Measurements from ENCODE around the gene PANK1.

Gene PANK1

DNA sequence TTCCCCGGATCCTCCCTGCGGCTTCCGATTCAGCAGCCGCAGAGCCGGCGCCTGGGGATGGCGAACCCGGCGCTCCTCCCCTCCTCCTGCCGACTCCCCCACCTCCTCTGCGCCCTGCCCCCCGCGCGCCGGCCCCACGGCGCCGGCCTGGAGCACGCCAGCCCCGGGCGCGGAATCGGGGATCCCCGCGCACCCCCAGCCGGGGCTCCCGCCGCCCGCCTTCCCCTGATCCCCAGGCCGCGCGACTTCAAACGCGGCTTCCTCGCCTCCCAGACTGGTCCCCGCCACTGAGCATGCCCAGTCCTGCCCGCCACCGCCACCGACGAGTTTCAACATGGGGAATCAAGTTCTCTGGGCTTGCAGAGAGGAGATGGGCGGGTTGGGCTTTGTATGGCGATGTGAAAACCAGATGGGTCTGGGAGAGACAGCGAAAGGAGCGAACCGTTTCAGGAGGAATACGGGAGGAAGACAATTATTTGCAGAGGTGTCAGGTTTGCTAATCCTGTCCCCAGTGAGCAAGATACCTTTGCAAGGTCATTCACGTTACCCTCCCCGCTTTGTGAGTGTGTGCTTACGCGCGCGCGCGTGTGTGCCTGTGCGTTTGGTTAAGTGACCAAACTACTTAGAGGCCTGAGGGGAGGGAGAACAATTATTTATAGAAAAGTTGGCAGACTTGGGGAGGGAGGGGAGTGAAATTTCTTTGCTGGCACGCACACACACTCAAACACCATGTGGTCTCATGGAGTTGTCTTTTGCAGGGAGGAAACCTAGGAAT, at the start of gene PANK1:
Gene PANK1, minus strand, starts transcription at position 276 of the 775 bp plus-strand sequence. CDS start 351 bp downstream, outside the sequence.
- TF ChIP-seq POLR2A (IDR thresholded peaks at IDR 0.05; ENCODE audit: low read length) (peak; percentile 59), GATA1 (IDR thresholded peaks at IDR 0.05; ENCODE audit: low read depth, low read length) (no peak)
- peak; percentile 78 to 79 for DNase-seq

GRCh38 chr10:89693176-89693575, 48.1 kb upstream of the PANK1 start:
- TF ChIP-seq GATA1 (IDR thresholded peaks at IDR 0.05; ENCODE audit: low read depth, low read length): no peak
- no peak for TF ChIP-seq POLR2A (IDR thresholded peaks at IDR 0.05; ENCODE audit: low read length)
- DNase-seq: no peak

- DNase-seq: no peak
- no peak for TF ChIP-seq GATA1 (IDR thresholded peaks at IDR 0.05; ENCODE audit: low read depth, low read length)
- TF ChIP-seq POLR2A (IDR thresholded peaks at IDR 0.05; ENCODE audit: low read length): no peak
Observed at GRCh38 chr10:89692416-89692815, 47.4 kb upstream of the PANK1 start.

- DNase-seq: no peak
- no peak for TF ChIP-seq POLR2A (IDR thresholded peaks at IDR 0.05; ENCODE audit: low read length)
- TF ChIP-seq GATA1 (IDR thresholded peaks at IDR 0.05; ENCODE audit: low read depth, low read length): no peak
Observed at GRCh38 chr10:89690027-89690426, 45.0 kb upstream of the PANK1 start.

DNA sequence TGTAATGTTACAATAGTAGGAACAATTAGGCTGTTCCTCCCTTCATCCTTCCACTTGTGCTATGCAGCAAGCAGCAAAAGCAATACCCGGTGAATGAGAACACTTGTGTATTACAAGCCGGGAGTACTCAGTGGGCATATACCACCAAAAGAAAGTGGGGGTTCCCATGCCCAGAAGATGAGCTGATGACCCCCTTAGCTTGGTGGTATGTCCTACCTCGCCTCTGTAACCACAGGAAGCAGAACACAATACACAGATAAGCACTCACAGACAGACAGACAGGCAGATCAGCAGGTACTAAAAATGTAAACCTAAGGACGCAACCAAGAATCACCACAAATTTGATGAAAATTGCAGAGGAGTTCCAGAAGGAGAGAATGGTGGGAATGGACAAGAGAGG, 40.9 kb upstream of the PANK1 start:
- DNase-seq: no peak
- TF ChIP-seq POLR2A (IDR thresholded peaks at IDR 0.05; ENCODE audit: low read length) (no peak), GATA1 (IDR thresholded peaks at IDR 0.05; ENCODE audit: low read depth, low read length) (no peak)

GRCh38 chr10:89684604-89685003, 39.6 kb upstream of the PANK1 start:
- DNase-seq: no peak
- TF ChIP-seq GATA1 (IDR thresholded peaks at IDR 0.05; ENCODE audit: low read depth, low read length) (no peak), POLR2A (IDR thresholded peaks at IDR 0.05; ENCODE audit: low read length) (no peak)

- DNase-seq: no peak
- TF ChIP-seq GATA1 (IDR thresholded peaks at IDR 0.05; ENCODE audit: low read depth, low read length) (no peak), POLR2A (IDR thresholded peaks at IDR 0.05; ENCODE audit: low read length) (no peak)
Observed at GRCh38 chr10:89683883-89684282, 38.8 kb upstream of the PANK1 start.

GRCh38 chr10:89679986-89680385, 34.9 kb upstream of the PANK1 start:
- TF ChIP-seq POLR2A (IDR thresholded peaks at IDR 0.05; ENCODE audit: low read length) (no peak), GATA1 (IDR thresholded peaks at IDR 0.05; ENCODE audit: low read depth, low read length) (no peak)
- no peak for DNase-seq

GRCh38 chr10:89677341-89677740, 32.3 kb upstream of the PANK1 start:
- no peak for TF ChIP-seq POLR2A (IDR thresholded peaks at IDR 0.05; ENCODE audit: low read length)
- no peak for TF ChIP-seq GATA1 (IDR thresholded peaks at IDR 0.05; ENCODE audit: low read depth, low read length)

GRCh38 chr10:89670926-89671325, 25.9 kb upstream of the PANK1 start:
- TF ChIP-seq GATA1 (IDR thresholded peaks at IDR 0.05; ENCODE audit: low read depth, low read length) (no peak), POLR2A (IDR thresholded peaks at IDR 0.05; ENCODE audit: low read length) (no peak)
- DNase-seq: no peak

More at GRCh38 chr10:89677341-89677740, 32.3 kb upstream of the PANK1 start:
- DNase-seq: no peak

- TF ChIP-seq POLR2A (IDR thresholded peaks at IDR 0.05; ENCODE audit: low read length) (no peak), GATA1 (IDR thresholded peaks at IDR 0.05; ENCODE audit: low read depth, low read length) (no peak)
- DNase-seq: no peak
Observed at GRCh38 chr10:89669985-89670384, 24.9 kb upstream of the PANK1 start.

- TF ChIP-seq POLR2A (IDR thresholded peaks at IDR 0.05; ENCODE audit: low read length): no peak
- no peak for TF ChIP-seq GATA1 (IDR thresholded peaks at IDR 0.05; ENCODE audit: low read depth, low read length)
- no peak for DNase-seq
Observed at GRCh38 chr10:89668386-89669071, 23.5 kb upstream of the PANK1 start.

- no peak for DNase-seq
- no peak for TF ChIP-seq POLR2A (IDR thresholded peaks at IDR 0.05; ENCODE audit: low read length)
- no peak for TF ChIP-seq GATA1 (IDR thresholded peaks at IDR 0.05; ENCODE audit: low read depth, low read length)
Observed at GRCh38 chr10:89666138-89666537, 21.1 kb upstream of the PANK1 start.

DNA sequence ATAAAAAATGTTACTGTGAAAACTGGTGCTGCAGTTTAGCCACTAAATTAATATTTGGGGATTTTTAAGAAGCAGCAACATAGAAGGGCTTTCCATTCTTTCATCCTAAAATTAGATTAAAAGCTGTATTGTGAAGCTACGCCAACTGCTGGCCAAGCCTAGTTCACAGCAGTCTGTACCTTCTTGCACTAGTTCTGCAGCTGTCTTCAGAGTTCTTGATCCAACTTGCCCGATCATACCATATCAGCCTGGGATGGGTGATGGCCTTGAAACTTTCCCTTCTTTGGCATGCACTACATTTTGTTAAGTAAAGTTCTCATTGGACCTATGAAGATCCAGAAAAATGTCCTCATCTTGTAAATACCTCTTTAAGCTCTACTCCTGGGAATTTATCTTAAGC, 20.3 kb upstream of the PANK1 start:
- DNase-seq: no peak
- TF ChIP-seq GATA1 (IDR thresholded peaks at IDR 0.05; ENCODE audit: low read depth, low read length) (no peak), POLR2A (IDR thresholded peaks at IDR 0.05; ENCODE audit: low read length) (no peak)

DNA sequence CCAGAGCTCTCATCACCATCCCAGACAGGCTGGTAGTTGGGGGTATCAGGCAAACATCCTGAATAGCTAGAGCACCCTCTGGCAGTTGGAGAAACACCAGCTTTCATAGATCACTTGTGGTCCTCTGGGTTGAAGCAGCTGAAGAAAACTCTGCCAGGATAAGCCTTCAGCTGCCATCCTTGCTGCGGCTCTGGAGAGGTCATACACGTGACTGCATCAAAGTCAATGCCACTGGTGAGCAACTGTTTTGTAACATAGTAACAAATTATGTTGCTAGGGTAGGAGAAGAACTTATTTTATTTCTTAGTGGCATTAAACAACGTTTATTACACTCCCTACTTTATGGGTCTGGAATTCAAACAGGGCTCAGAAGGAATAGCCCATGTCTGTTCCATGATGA, 19.2 kb upstream of the PANK1 start:
- TF ChIP-seq POLR2A (IDR thresholded peaks at IDR 0.05; ENCODE audit: low read length): no peak
- TF ChIP-seq GATA1 (IDR thresholded peaks at IDR 0.05; ENCODE audit: low read depth, low read length): no peak
- no peak for DNase-seq

Measured in erythroblast (primary cell).